ENCODE data around the gene PDE4D.

Gene PDE4D

GRCh38 chr5:59540366-59540765, 353.2 kb downstream of the PDE4D start:
- no peak for TF ChIP-seq TAF1 (IDR thresholded peaks at IDR 0.05; ENCODE audit: low read depth, low read length)
- TF ChIP-seq PAX5 (IDR thresholded peaks at IDR 0.05; ENCODE audit: insufficient read depth, low read length, severe bottlenecking) = no peak
- TF ChIP-seq POLR2AphosphoS5 (IDR thresholded peaks at IDR 0.05; ENCODE audit: low read depth, low read length) = no peak
- no peak for TF ChIP-seq POLR2A (IDR thresholded peaks at IDR 0.05; ENCODE audit: low read depth, low read length)
- TF ChIP-seq POU2F2 (IDR thresholded peaks at IDR 0.05; ENCODE audit: low read depth, low read length) = no peak
- no peak for TF ChIP-seq SPI1 (IDR thresholded peaks at IDR 0.05; ENCODE audit: low read depth, low read length)
- DNase-seq (ENCODE audit: insufficient read length, low spot score) (no peak), FAIRE-seq (no peak)

- FAIRE-seq (no peak), DNase-seq (ENCODE audit: insufficient read length, low spot score) (no peak)
- TF ChIP-seq TAF1 (IDR thresholded peaks at IDR 0.05; ENCODE audit: low read depth, low read length) (no peak), POLR2AphosphoS5 (IDR thresholded peaks at IDR 0.05; ENCODE audit: low read depth, low read length) (no peak), POLR2A (IDR thresholded peaks at IDR 0.05; ENCODE audit: low read depth, low read length) (no peak), PAX5 (IDR thresholded peaks at IDR 0.05; ENCODE audit: insufficient read depth, low read length, severe bottlenecking) (no peak), SPI1 (IDR thresholded peaks at IDR 0.05; ENCODE audit: low read depth, low read length) (no peak), POU2F2 (IDR thresholded peaks at IDR 0.05; ENCODE audit: low read depth, low read length) (no peak)
These were observed 354.8 kb downstream of the PDE4D start for GRCh38 chr5:59538750-59539121.

GRCh38 chr5:59537961-59538749, 355.4 kb downstream of the PDE4D start:
- DNase-seq (ENCODE audit: insufficient read length, low spot score) (no peak), FAIRE-seq (no peak)
- TF ChIP-seq PAX5 (IDR thresholded peaks at IDR 0.05; ENCODE audit: insufficient read depth, low read length, severe bottlenecking) = no peak
- TF ChIP-seq POLR2AphosphoS5 (IDR thresholded peaks at IDR 0.05; ENCODE audit: low read depth, low read length) = no peak
- TF ChIP-seq TAF1 (IDR thresholded peaks at IDR 0.05; ENCODE audit: low read depth, low read length) = no peak
- no peak for TF ChIP-seq POLR2A (IDR thresholded peaks at IDR 0.05; ENCODE audit: low read depth, low read length)

GRCh38 chr5:59536875-59537274, 356.7 kb downstream of the PDE4D start:
- FAIRE-seq (no peak), DNase-seq (ENCODE audit: insufficient read length, low spot score) (no peak)
- TF ChIP-seq POU2F2 (IDR thresholded peaks at IDR 0.05; ENCODE audit: low read depth, low read length) (no peak), SPI1 (IDR thresholded peaks at IDR 0.05; ENCODE audit: low read depth, low read length) (no peak), PAX5 (IDR thresholded peaks at IDR 0.05; ENCODE audit: insufficient read depth, low read length, severe bottlenecking) (no peak), TAF1 (IDR thresholded peaks at IDR 0.05; ENCODE audit: low read depth, low read length) (no peak), POLR2AphosphoS5 (IDR thresholded peaks at IDR 0.05; ENCODE audit: low read depth, low read length) (no peak), POLR2A (IDR thresholded peaks at IDR 0.05; ENCODE audit: low read depth, low read length) (no peak)

GRCh38 chr5:59535561-59535960, 358.0 kb downstream of the PDE4D start:
- no peak for TF ChIP-seq SPI1 (IDR thresholded peaks at IDR 0.05; ENCODE audit: low read depth, low read length)
- TF ChIP-seq POLR2A (IDR thresholded peaks at IDR 0.05; ENCODE audit: low read depth, low read length) = no peak
- TF ChIP-seq POLR2AphosphoS5 (IDR thresholded peaks at IDR 0.05; ENCODE audit: low read depth, low read length) = no peak
- no peak for TF ChIP-seq PAX5 (IDR thresholded peaks at IDR 0.05; ENCODE audit: insufficient read depth, low read length, severe bottlenecking)
- TF ChIP-seq POU2F2 (IDR thresholded peaks at IDR 0.05; ENCODE audit: low read depth, low read length) = no peak
- no peak for TF ChIP-seq TAF1 (IDR thresholded peaks at IDR 0.05; ENCODE audit: low read depth, low read length)
- DNase-seq (ENCODE audit: insufficient read length, low spot score) = no peak

GRCh38 chr5:59533730-59534108, 359.8 kb downstream of the PDE4D start:
- TF ChIP-seq SPI1 (IDR thresholded peaks at IDR 0.05; ENCODE audit: low read depth, low read length) = no peak
- no peak for TF ChIP-seq TAF1 (IDR thresholded peaks at IDR 0.05; ENCODE audit: low read depth, low read length)
- no peak for TF ChIP-seq POLR2A (IDR thresholded peaks at IDR 0.05; ENCODE audit: low read depth, low read length)
- TF ChIP-seq POLR2AphosphoS5 (IDR thresholded peaks at IDR 0.05; ENCODE audit: low read depth, low read length) = no peak
- no peak for TF ChIP-seq POU2F2 (IDR thresholded peaks at IDR 0.05; ENCODE audit: low read depth, low read length)
- TF ChIP-seq PAX5 (IDR thresholded peaks at IDR 0.05; ENCODE audit: insufficient read depth, low read length, severe bottlenecking) = no peak
- no peak for DNase-seq (ENCODE audit: insufficient read length, low spot score)
- no peak for FAIRE-seq

More at GRCh38 chr5:59535561-59535960, 358.0 kb downstream of the PDE4D start:
- FAIRE-seq = no peak

GRCh38 chr5:59532979-59533729, 360.4 kb downstream of the PDE4D start:
- no peak for FAIRE-seq
- TF ChIP-seq SPI1 (IDR thresholded peaks at IDR 0.05; ENCODE audit: low read depth, low read length) = no peak
- TF ChIP-seq PAX5 (IDR thresholded peaks at IDR 0.05; ENCODE audit: insufficient read depth, low read length, severe bottlenecking) = no peak
- TF ChIP-seq POLR2A (IDR thresholded peaks at IDR 0.05; ENCODE audit: low read depth, low read length) = no peak
- TF ChIP-seq POU2F2 (IDR thresholded peaks at IDR 0.05; ENCODE audit: low read depth, low read length) = no peak
- TF ChIP-seq POLR2AphosphoS5 (IDR thresholded peaks at IDR 0.05; ENCODE audit: low read depth, low read length) = no peak
- TF ChIP-seq TAF1 (IDR thresholded peaks at IDR 0.05; ENCODE audit: low read depth, low read length) = no peak
- DNase-seq (ENCODE audit: insufficient read length, low spot score) = no peak

- FAIRE-seq (no peak), DNase-seq (ENCODE audit: insufficient read length, low spot score) (no peak)
- TF ChIP-seq POU2F2 (IDR thresholded peaks at IDR 0.05; ENCODE audit: low read depth, low read length) = no peak
- no peak for TF ChIP-seq POLR2A (IDR thresholded peaks at IDR 0.05; ENCODE audit: low read depth, low read length)
- no peak for TF ChIP-seq PAX5 (IDR thresholded peaks at IDR 0.05; ENCODE audit: insufficient read depth, low read length, severe bottlenecking)
- no peak for TF ChIP-seq TAF1 (IDR thresholded peaks at IDR 0.05; ENCODE audit: low read depth, low read length)
- no peak for TF ChIP-seq SPI1 (IDR thresholded peaks at IDR 0.05; ENCODE audit: low read depth, low read length)
- no peak for TF ChIP-seq POLR2AphosphoS5 (IDR thresholded peaks at IDR 0.05; ENCODE audit: low read depth, low read length)
These were observed 364.3 kb downstream of the PDE4D start for GRCh38 chr5:59529239-59529638.

GRCh38 chr5:59528202-59528862, 365.2 kb downstream of the PDE4D start:
- TF ChIP-seq SPI1 (IDR thresholded peaks at IDR 0.05; ENCODE audit: low read depth, low read length) = no peak
- no peak for TF ChIP-seq POLR2AphosphoS5 (IDR thresholded peaks at IDR 0.05; ENCODE audit: low read depth, low read length)
- TF ChIP-seq PAX5 (IDR thresholded peaks at IDR 0.05; ENCODE audit: insufficient read depth, low read length, severe bottlenecking) = no peak
- no peak for TF ChIP-seq POU2F2 (IDR thresholded peaks at IDR 0.05; ENCODE audit: low read depth, low read length)
- no peak for TF ChIP-seq POLR2A (IDR thresholded peaks at IDR 0.05; ENCODE audit: low read depth, low read length)
- TF ChIP-seq TAF1 (IDR thresholded peaks at IDR 0.05; ENCODE audit: low read depth, low read length) = no peak
- FAIRE-seq = no peak
- DNase-seq (ENCODE audit: insufficient read length, low spot score) = no peak
